Measurements from ENCODE around the gene NPY. TPM values are rescaled to one million over a fixed set of nuclear protein-coding genes. Genes with fewer than 3 reads are reported as not detected.
A peak's percentile ranks its signal among the peaks of the same experiment; 100 is the strongest.
"Not testable (repeated sequence)": the region's sequence is repeated elsewhere in the genome, so short reads cannot be mapped to it uniquely, and the experiment has no call there.

NPY gene
- not detected in 2 replicates for total RNA-seq (2014; rRNA removed; shearing (Covaris generic))

DNA sequence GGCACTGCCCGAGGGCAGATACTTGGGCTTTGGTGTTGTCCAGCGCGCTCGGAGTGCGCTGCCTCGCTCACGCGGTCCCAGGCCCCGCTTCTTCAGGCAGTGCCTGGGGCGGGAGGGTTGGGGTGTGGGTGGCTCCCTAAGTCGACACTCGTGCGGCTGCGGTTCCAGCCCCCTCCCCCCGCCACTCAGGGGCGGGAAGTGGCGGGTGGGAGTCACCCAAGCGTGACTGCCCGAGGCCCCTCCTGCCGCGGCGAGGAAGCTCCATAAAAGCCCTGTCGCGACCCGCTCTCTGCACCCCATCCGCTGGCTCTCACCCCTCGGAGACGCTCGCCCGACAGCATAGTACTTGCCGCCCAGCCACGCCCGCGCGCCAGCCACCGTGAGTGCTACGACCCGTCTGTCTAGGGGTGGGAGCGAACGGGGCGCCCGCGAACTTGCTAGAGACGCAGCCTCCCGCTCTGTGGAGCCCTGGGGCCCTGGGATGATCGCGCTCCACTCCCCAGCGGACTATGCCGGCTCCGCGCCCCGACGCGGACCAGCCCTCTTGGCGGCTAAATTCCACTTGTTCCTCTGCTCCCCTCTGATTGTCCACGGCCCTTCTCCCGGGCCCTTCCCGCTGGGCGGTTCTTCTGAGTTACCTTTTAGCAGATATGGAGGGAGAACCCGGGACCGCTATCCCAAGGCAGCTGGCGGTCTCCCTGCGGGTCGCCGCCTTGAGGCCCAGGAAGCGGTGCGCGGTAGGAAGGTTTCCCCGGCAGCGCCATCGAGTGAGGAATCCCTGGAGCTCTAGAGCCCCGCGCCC, at the start of gene NPY:
TSS of gene NPY (plus strand) at position 294 of the 802 bp plus-strand sequence. CDS start 1,051 bp downstream, outside the sequence.
- Histone ChIP-seq H3K36me3 (replicated peaks; ENCODE audit: control insufficient read depth, insufficient read depth, low read length) (no peaks in the 10 kb centered on the region), H3K4me3 (ENCODE audit: insufficient read depth, low read depth, low read length) (peak within 1 kb of the TSS; percentile 36; the same call in 1 of the 2 replicates), H3K27me3 (ENCODE audit: control insufficient read depth, insufficient read depth, low read length) (peaks cover 39% of the 10 kb centered on the region; the same call in 1 of the 2 replicates)
- peak; percentile 74 for DNase-seq

DNA sequence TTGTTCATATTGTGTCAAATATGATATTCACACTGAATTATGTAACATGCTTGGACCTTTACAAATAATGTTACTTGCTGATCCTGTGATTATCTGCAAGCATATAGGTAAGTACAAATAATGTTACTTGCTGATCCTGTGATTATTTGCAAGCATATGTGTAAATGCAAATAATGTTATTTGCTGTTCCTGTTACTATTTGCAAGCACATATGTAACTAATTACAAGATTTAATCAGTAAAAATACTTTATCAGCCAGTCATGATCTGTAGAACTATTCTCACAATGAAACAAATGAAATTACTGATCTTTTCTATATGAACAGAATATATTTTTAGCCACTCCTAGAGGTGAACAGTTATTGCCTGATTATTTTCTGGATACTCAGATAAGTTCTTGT, 44.7 kb upstream of the NPY start:
- DNase-seq = no peak
- H3K36me3 ChIP-seq (replicated peaks; ENCODE audit: control insufficient read depth, insufficient read depth, low read length) = no peaks in the 10 kb centered on the region
- H3K4me3 ChIP-seq (ENCODE audit: insufficient read depth, low read depth, low read length) = no peak overlapping the region
- no peaks in the 10 kb centered on the region for H3K27me3 ChIP-seq (ENCODE audit: control insufficient read depth, insufficient read depth, low read length)

DNA sequence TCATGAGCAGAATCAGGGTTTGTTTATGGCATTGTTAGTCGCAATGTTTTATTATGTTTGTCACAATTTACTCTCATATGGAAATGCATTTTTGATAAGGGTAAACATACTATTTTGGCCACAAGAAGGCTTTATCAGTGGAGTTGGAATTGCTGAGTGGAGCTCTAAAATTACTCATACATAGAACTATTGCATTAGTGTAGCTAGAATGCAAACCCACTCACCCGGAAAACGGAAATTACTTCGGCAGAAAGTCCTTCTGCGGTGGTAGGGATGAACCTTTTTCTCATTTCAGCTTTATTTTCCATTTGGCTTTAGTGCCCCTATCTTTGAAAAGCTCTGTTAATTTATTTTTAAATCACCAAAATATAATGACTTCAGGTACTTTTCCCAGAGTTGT, 42.8 kb upstream of the NPY start:
- no peak overlapping the region for H3K4me3 ChIP-seq (ENCODE audit: insufficient read depth, low read depth, low read length)
- H3K27me3 ChIP-seq (ENCODE audit: control insufficient read depth, insufficient read depth, low read length) = no peaks in the 10 kb centered on the region
- DNase-seq = no peak
- H3K36me3 ChIP-seq (replicated peaks; ENCODE audit: control insufficient read depth, insufficient read depth, low read length) = no peaks in the 10 kb centered on the region

DNA sequence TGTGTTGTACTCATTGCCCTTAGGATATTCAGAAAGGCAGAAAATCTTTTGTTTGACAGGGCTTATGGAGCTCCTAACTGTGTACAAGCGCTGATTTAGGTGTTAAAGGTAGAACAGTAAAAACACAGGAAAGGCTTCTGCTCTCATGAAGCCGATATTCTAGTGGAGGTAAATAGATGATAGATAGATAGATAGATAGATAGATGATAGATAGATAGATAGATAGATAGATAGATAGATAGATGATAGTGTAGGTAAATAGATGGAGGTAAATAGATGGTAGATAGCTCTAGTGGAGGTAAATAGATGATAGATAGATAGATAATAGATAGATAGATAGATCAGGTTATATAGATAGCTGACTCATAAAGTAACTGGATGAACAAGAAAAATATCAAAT, 39.4 kb upstream of the NPY start:
- Histone ChIP-seq H3K27me3 (ENCODE audit: control insufficient read depth, insufficient read depth, low read length) (no peaks in the 10 kb centered on the region), H3K4me3 (ENCODE audit: insufficient read depth, low read depth, low read length) (no peak overlapping the region), H3K36me3 (replicated peaks; ENCODE audit: control insufficient read depth, insufficient read depth, low read length) (no peaks in the 10 kb centered on the region)
- DNase-seq = no peak

DNA sequence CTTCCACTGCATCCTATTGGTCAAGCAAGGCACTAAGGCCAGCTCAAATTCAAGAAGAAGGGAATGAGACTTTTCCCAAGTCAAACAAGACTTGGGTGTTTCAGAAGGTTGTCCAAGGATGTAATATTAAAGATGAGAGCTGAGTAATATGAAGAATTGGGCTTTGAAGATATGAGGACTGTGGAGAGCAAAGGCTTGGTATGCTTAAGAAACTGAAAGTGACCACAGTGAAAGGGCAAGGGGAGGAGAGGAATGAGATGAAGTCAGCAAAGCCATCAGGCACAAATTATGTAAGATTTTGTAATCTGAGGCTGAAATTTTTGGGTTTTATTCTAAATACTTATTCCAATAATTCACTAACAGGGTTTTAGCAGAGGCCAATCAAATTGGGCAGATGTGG, 38.6 kb upstream of the NPY start:
- no peak for DNase-seq
- Histone ChIP-seq H3K27me3 (ENCODE audit: control insufficient read depth, insufficient read depth, low read length) (no peaks in the 10 kb centered on the region), H3K4me3 (ENCODE audit: insufficient read depth, low read depth, low read length) (no peak overlapping the region), H3K36me3 (replicated peaks; ENCODE audit: control insufficient read depth, insufficient read depth, low read length) (no peaks in the 10 kb centered on the region)

DNA sequence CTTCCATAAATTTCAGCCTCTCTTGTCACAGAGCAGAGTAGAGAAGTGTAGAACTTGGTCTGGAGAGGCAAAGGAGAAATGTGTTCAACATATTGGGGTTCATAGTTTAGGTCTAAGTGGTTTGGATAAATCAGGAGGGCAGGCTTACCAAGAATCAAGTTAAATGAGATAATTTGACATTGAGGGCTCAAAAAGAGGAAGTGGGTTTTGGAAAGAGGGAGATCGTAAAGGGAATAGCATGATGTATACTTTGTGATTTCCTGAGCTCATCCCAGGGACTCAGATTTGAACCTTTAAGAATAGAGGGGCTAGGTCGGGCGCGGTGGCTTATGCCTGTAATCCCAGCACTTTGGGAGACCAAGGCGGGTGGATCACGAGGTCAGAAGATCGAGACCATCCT, 34.7 kb upstream of the NPY start:
- H3K4me3 ChIP-seq (ENCODE audit: insufficient read depth, low read depth, low read length) = no peak overlapping the region
- no peaks in the 10 kb centered on the region for H3K27me3 ChIP-seq (ENCODE audit: control insufficient read depth, insufficient read depth, low read length)
- DNase-seq = no peak
- no peaks in the 10 kb centered on the region for H3K36me3 ChIP-seq (replicated peaks; ENCODE audit: control insufficient read depth, insufficient read depth, low read length)

DNA sequence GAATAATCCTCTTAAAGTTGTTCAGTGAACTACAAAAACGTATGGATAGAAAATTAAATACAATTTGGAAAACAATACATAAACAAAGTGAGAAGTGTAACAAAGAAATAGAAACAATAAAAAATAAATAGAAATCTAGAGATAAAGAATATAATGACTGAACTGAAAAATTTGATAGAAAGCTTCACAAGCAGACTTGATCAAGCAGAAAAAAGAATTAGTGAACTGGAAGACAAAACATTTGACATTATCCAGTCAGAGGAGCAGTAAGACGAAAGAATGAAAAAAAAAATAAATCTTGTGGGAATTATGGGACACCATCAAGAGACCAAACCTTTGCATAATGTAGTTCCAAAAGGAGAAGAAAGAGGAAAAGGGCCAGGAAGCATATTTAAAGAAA, 32.4 kb upstream of the NPY start:
- H3K36me3 ChIP-seq (replicated peaks; ENCODE audit: control insufficient read depth, insufficient read depth, low read length) = no peaks in the 10 kb centered on the region

DNA sequence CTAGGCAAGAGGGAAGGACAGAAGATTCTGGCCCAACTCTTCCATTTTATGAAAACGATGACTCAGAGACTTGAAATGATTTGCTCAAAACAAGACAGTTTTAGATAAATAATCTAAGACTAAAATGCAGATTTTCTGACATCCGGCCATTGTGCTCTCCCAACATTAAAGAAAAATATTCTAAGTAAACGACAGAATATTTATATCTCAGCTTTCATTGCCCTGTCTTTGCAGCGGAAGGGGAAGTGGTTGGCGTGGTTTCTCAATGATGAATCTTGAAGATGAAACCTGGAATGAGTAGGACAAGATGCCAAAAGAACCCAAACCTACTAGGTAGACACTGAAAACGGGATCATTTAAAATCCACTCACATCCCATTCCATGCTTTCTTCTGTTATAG, 28.9 kb upstream of the NPY start:
- Histone ChIP-seq H3K4me3 (ENCODE audit: insufficient read depth, low read depth, low read length) (no peak overlapping the region), H3K36me3 (replicated peaks; ENCODE audit: control insufficient read depth, insufficient read depth, low read length) (no peaks in the 10 kb centered on the region), H3K27me3 (ENCODE audit: control insufficient read depth, insufficient read depth, low read length) (no peaks in the 10 kb centered on the region)
- no peak for DNase-seq

More for the DNA sequence above, 32.4 kb upstream of the NPY start:
- Histone ChIP-seq H3K27me3 (ENCODE audit: control insufficient read depth, insufficient read depth, low read length) (no peaks in the 10 kb centered on the region), H3K4me3 (ENCODE audit: insufficient read depth, low read depth, low read length) (no peak overlapping the region)
- DNase-seq = no peak

DNA sequence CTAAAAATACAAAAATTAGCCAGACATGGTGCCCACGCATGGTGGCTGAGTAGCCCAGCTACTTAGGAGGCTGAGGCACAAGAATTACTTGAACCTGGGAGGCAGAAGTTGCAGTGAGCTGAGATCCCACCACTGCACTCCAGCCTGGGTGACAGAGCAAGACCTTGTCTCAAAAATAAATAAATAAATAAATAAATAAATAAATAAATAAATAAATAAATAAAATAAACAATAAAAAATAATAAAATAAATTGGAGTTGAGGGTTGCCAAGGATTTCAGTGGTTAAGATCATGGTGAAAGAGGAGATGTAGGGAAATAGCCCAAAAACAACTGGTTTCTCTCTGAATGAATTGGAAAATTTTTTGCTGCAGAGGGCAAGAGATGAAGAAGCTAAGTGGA, 25.7 kb upstream of the NPY start:
- H3K27me3 ChIP-seq (ENCODE audit: control insufficient read depth, insufficient read depth, low read length) = not testable (repeated sequence)

DNA sequence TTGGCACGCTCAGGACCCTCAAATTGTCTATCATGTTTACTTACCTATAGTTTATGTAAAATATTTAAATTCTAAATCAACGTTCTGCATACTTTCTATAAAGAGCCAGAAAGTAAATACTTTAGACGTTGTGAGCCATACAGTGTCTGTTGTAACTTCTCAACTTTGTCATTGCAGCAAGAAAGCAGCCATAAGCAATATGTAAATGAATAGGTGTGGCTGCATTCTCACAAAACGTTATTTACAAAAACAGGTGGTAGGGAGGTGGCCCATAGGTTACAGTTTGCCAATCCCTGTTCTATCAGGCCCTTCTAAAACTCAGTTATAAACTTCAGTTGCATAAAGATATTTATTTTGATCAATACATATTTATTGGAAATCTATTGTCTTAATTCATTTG, 12.1 kb upstream of the NPY start:
- Histone ChIP-seq H3K27me3 (ENCODE audit: control insufficient read depth, insufficient read depth, low read length) (no peaks in the 10 kb centered on the region), H3K4me3 (ENCODE audit: insufficient read depth, low read depth, low read length) (no peak overlapping the region), H3K36me3 (replicated peaks; ENCODE audit: control insufficient read depth, insufficient read depth, low read length) (no peaks in the 10 kb centered on the region)
- no peak for DNase-seq

More for the DNA sequence above, 25.7 kb upstream of the NPY start:
- H3K36me3 ChIP-seq (replicated peaks; ENCODE audit: control insufficient read depth, insufficient read depth, low read length); DNase-seq; H3K4me3 ChIP-seq (ENCODE audit: insufficient read depth, low read depth, low read length): not testable (repeated sequence)

DNA sequence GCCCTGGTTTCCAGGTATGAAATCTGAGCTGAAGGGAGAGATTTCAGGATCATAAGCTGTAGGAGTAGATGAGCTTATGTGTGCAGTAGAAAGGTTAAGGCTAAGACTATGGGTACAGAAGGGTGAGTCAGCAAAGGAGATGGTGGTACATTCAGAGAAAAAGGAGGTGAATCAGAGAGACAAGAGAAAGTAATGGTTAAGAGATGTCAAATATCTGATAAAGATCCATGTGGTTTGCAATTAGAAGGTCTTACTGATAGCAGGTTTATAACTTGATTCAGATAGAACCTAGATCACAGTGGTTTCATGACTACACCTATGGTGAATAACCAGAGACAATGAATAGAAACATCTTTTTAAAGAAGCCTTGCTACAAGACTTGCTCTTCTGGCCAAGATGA, 4.5 kb upstream of the NPY start:
- no peak for DNase-seq
- Histone ChIP-seq H3K36me3 (replicated peaks; ENCODE audit: control insufficient read depth, insufficient read depth, low read length) (no peaks in the 10 kb centered on the region), H3K27me3 (ENCODE audit: control insufficient read depth, insufficient read depth, low read length) (peaks cover 20% of the 10 kb centered on the region; the same call in 1 of the 2 replicates), H3K4me3 (ENCODE audit: insufficient read depth, low read depth, low read length) (no peak overlapping the region)

DNA sequence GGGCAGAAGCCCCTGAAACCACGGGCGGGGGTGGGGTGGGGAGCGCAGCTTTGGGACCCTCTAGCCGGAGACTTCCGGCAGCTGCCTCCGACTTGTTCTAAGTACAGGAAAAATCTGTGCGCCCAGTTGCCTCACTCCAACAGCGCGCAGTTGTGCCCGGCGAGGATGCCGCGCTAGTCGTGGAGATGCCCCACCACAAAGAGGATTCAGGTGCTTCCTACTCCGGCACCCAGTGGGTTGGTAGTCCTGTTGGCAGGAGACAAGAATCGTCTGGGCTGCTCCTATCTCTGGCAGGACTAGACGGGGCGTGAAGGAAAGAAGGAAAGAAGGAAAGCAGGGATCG, 465 bp upstream of the NPY start:
- H3K36me3 ChIP-seq (replicated peaks; ENCODE audit: control insufficient read depth, insufficient read depth, low read length) = no peaks in the 10 kb centered on the region
- DNase-seq = no peak
- H3K4me3 ChIP-seq (ENCODE audit: insufficient read depth, low read depth, low read length) = peak overlapping the region; percentile 36; the same call in 1 of the 2 replicates
- peaks cover 39% of the 10 kb centered on the region; the same call in 1 of the 2 replicates for H3K27me3 ChIP-seq (ENCODE audit: control insufficient read depth, insufficient read depth, low read length)

DNA sequence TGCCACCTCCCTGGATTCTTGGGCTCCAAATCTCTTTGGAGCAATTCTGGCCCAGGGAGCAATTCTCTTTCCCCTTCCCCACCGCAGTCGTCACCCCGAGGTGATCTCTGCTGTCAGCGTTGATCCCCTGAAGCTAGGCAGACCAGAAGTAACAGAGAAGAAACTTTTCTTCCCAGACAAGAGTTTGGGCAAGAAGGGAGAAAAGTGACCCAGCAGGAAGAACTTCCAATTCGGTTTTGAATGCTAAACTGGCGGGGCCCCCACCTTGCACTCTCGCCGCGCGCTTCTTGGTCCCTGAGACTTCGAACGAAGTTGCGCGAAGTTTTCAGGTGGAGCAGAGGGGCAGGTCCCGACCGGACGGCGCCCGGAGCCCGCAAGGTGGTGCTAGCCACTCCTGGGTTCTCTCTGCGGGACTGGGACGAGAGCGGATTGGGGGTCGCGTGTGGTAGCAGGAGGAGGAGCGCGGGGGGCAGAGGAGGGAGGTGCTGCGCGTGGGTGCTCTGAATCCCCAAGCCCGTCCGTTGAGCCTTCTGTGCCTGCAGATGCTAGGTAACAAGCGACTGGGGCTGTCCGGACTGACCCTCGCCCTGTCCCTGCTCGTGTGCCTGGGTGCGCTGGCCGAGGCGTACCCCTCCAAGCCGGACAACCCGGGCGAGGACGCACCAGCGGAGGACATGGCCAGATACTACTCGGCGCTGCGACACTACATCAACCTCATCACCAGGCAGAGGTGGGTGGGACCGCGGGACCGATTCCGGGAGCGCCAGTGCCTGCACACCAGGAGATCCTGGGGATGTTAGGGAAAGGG, 913 bp downstream of the NPY start:
- Histone ChIP-seq H3K27me3 (ENCODE audit: control insufficient read depth, insufficient read depth, low read length) (peaks cover 39% of the 10 kb centered on the region; the same call in 1 of the 2 replicates), H3K36me3 (replicated peaks; ENCODE audit: control insufficient read depth, insufficient read depth, low read length) (no peaks in the 10 kb centered on the region), H3K4me3 (ENCODE audit: insufficient read depth, low read depth, low read length) (peak overlapping the region; percentile 36; the same call in 1 of the 2 replicates)
- DNase-seq = peak; percentile 85

DNA sequence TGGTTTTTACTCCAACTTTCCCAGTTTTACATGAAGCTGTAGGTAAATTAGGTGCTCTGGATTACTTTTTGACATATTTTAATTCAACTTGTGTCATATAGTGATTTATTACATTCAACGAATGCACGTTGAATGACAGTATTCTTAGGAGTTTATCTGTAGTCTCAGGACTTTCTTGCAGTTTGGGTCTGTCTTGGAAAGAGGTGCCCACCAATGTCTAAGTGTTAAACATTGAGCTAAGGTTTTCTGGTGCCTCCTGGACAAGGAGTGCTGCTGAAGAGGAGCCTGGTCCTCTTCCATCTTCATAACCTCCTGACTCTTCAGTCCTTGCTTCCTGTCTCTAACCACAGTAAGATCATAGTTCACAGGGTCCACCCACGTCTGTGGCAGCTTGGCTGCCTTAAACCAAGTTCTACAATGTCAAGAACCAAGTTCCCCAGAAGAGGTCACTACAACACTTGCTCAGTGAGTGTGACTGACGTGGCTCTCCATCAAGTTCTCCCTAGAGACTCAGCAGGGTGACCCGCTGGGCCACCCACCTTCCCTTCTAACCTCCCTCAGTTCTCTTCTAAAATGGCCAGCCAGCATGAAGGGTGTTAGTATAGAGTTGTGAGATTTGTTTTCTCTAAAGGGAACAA, 6.1 kb downstream of the NPY start:
- H3K36me3 ChIP-seq (replicated peaks; ENCODE audit: control insufficient read depth, insufficient read depth, low read length) = no peaks in the 10 kb centered on the region
- peaks cover 13% of the 10 kb centered on the region; the same call in 1 of the 2 replicates for H3K27me3 ChIP-seq (ENCODE audit: control insufficient read depth, insufficient read depth, low read length)
- H3K4me3 ChIP-seq (ENCODE audit: insufficient read depth, low read depth, low read length) = no peak overlapping the region
- peak; percentile 66 for DNase-seq

All from H7 (cell line).